Fibroblast of lung (primary cell): ENCODE data around the gene GRHPR. TPM values are rescaled to one million over a fixed set of nuclear protein-coding genes. Genes with fewer than 3 reads are reported as not detected.
A peak's percentile ranks its signal among the peaks of the same experiment; 100 is the strongest.

Experiments used
- DNase-seq, 2 donors: peaks; one replicate each; pipeline versions ENCODE4 v3.0.0 to v3.0.0-alpha.2; 2010; ENCODE audit warnings: low read depth in 2 of 2
- H2AFZ ChIP-seq: 2 replicates; pipeline ENCODE4 v1.5.1; 2012; ENCODE audit warnings: low read length, control low read depth, inconsistent platforms
- H3K27ac ChIP-seq: 2 replicates; pipeline ENCODE4 v1.5.1; 2011; ENCODE audit warnings: low read length, control low read depth; ENCODE audit not compliant: insufficient read depth
- H3K27me3 ChIP-seq: 2 replicates; pipeline ENCODE4 v1.5.1; 2011; ENCODE audit warnings: mild to moderate bottlenecking, low read length; ENCODE audit not compliant: control insufficient read depth, insufficient read depth
- H3K36me3 ChIP-seq: 2 replicates; pipeline ENCODE4 v1.5.1; 2011; ENCODE audit warnings: low read length; ENCODE audit not compliant: control insufficient read depth, insufficient read depth
- H3K4me1 ChIP-seq: 2 replicates; pipeline ENCODE4 v1.5.1; 2011; ENCODE audit warnings: low read length; ENCODE audit not compliant: control insufficient read depth, insufficient read depth; ENCODE audit errors: extremely low read depth
- H3K4me2 ChIP-seq: 2 replicates; pipeline ENCODE4 v1.5.1; 2011; ENCODE audit warnings: low read length, control low read depth; ENCODE audit not compliant: insufficient read depth; ENCODE audit errors: extremely low read depth
- H3K4me3 ChIP-seq, 4 experiments: fragments of 200-600 bp in 1 of 4; sonication (generic) in 1 of 4; replicated peaks in 1 of 4; 2 replicates each; pipeline ENCODE4 v1.5.1; 2011 to 2016; ENCODE audit warnings: low read length in 4 of 4, low read depth in 3 of 4, mild to moderate bottlenecking in 3 of 4, control low read depth in 2 of 4, inconsistent platforms in 1 of 4, mixed read lengths in 1 of 4; ENCODE audit not compliant: insufficient read depth in 1 of 4; ENCODE audit errors: control extremely low read depth in 1 of 4
- H3K79me2 ChIP-seq: 2 replicates; pipeline ENCODE4 v1.5.1; 2012; ENCODE audit warnings: mild to moderate bottlenecking, low read length, inconsistent platforms; ENCODE audit not compliant: control insufficient read depth, insufficient read depth
- H3K9ac ChIP-seq: 2 replicates; pipeline ENCODE4 v1.5.1; 2011; ENCODE audit warnings: mild to moderate bottlenecking, low read length, control low read depth; ENCODE audit not compliant: insufficient read depth
- H3K9me3 ChIP-seq: 2 replicates; pipeline ENCODE4 v1.5.1; 2012; ENCODE audit warnings: low read depth, low read length; ENCODE audit not compliant: control insufficient read depth, insufficient read depth
- H4K20me1 ChIP-seq: 2 replicates; pipeline ENCODE4 v1.5.1; 2011; ENCODE audit warnings: low read length; ENCODE audit not compliant: control insufficient read depth, insufficient read depth; ENCODE audit errors: extremely low read depth
- EZH2 ChIP-seq: IDR thresholded peaks from 2 replicates; pipeline ENCODE4 v1.5.1; 2012; ENCODE audit warnings: low read length, control low read depth, mild to moderate bottlenecking; ENCODE audit errors: missing control alignments
- polyA plus RNA-seq, 2 donors: library from polyadenylated mRNA; depleted of rRNA in 1 of 2; stranded (reverse) in 1 of 2; unstranded in 1 of 2; fragments of >200 nt; gene quantifications; 2 replicates each; pipeline ENCODE4 v1.2.1, GENCODE V29; 2011 to 2012; ENCODE audit warnings: missing spikeins in 1 of 2
- total RNA-seq: library from RNA; depleted of rRNA; stranded (reverse); fragments of >200 nt; gene quantifications from 2 replicates; pipeline ENCODE4 v1.2.1, GENCODE V29; 2014
- TF ChIP-seq, protein P1 (sequence below), 2 donors: IDR thresholded peaks in 1 of 2; conservative IDR thresholded peaks in 1 of 2; 1 replicate in 1 of 2; 2 replicates in 1 of 2; pipeline ENCODE4 v1.5.1; 2011 to 2012; ENCODE audit warnings: low read length in 2 of 2, control low read depth in 1 of 2, inconsistent platforms in 1 of 2, low read depth in 1 of 2, mild to moderate bottlenecking in 1 of 2

The GRHPR gene
- total and polyA plus RNA-seq, 2 donors (not counting 1 experiment from before 2014, with no cell fraction given), result 107 to 108 TPM

DNA sequence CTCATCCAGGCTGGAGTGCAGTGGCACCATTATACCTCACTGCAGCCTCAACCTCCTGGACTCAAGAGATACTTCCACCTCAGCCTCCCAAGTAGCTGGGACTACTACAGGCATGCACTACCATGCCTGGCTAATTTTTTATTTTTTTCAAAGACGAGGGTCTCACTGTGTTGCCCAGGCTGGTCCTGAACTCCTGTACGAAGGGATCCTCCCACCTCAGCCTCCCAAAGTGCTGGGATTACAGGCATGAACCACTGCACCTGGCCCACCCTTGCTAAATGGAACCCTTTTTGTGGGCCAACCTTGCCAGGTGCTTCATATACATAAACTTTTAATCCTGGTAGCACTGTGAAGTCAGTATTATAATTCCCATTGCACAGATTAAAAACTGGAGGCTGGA, 1.0 kb downstream of the GRHPR start:
- no peaks in the 10 kb centered on the region for H3K27me3 ChIP-seq
- H3K36me3 ChIP-seq, result peaks cover 11% of the 10 kb centered on the region
- peak overlapping the region; percentile 79 to 96 (median 88) for H3K4me3 ChIP-seq
- no peak for DNase-seq
- peaks cover 32% of the 10 kb centered on the region for H3K79me2 ChIP-seq
- no peak overlapping the region for H3K27ac ChIP-seq
- no peaks in the 10 kb centered on the region for H3K9me3 ChIP-seq
- peaks cover 10% of the 10 kb centered on the region for H3K4me1 ChIP-seq
- H3K9ac ChIP-seq, result no peak overlapping the region
- no peaks in the 10 kb centered on the region for H4K20me1 ChIP-seq
- no peak overlapping the region for H2AFZ ChIP-seq
- peak overlapping the region; percentile 81 for H3K4me2 ChIP-seq
- no peak for TF ChIP-seq EZH2
- TF ChIP-seq, protein P1, sequence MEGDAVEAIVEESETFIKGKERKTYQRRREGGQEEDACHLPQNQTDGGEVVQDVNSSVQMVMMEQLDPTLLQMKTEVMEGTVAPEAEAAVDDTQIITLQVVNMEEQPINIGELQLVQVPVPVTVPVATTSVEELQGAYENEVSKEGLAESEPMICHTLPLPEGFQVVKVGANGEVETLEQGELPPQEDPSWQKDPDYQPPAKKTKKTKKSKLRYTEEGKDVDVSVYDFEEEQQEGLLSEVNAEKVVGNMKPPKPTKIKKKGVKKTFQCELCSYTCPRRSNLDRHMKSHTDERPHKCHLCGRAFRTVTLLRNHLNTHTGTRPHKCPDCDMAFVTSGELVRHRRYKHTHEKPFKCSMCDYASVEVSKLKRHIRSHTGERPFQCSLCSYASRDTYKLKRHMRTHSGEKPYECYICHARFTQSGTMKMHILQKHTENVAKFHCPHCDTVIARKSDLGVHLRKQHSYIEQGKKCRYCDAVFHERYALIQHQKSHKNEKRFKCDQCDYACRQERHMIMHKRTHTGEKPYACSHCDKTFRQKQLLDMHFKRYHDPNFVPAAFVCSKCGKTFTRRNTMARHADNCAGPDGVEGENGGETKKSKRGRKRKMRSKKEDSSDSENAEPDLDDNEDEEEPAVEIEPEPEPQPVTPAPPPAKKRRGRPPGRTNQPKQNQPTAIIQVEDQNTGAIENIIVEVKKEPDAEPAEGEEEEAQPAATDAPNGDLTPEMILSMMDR (conservative IDR thresholded peaks at IDR 0.05 in 1 of 2, IDR thresholded peaks at IDR 0.05 in 1 of 2; ENCODE audit: low read depth in 1 of 2, low read length in 2 of 2), result no peak

DNA sequence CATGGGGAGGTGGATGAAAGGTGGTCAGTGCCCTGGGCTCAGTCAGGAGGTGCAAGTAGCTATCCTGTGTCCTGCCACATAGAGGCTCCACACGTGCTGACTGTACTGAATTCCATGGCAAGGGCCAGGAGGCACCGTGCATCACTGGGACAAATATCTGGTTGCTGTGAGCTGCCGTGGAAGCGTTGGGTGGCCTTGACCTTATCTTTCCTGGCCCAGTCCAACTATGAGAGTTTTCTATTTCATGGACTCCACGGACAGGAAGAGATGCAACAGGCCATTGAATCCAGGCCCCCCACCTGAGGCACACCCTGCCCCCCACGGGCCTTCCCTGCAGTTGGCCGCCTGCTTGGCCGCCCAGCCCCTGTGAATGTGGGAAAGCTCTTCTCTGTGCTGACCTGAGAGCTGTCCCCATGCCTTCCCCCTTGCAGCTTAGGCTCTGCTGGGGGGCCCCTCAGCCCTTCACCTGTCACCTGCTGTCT, 1.7 kb downstream of the GRHPR start:
- H3K4me3 ChIP-seq, result peak overlapping the region in 2 of 4 experiments; percentile 79 to 84
- H3K79me2 ChIP-seq, result peaks cover 32% of the 10 kb centered on the region
- H3K9me3 ChIP-seq, result no peaks in the 10 kb centered on the region
- no peaks in the 10 kb centered on the region for H3K27me3 ChIP-seq
- H3K36me3 ChIP-seq, result peaks cover 16% of the 10 kb centered on the region
- TF ChIP-seq, protein P1 (conservative IDR thresholded peaks at IDR 0.05 in 1 of 2, IDR thresholded peaks at IDR 0.05 in 1 of 2; ENCODE audit: low read depth in 1 of 2, low read length in 2 of 2), result no peak
- TF ChIP-seq EZH2, result no peak
- no peak overlapping the region for H3K27ac ChIP-seq
- H2AFZ ChIP-seq, result no peak overlapping the region
- H3K9ac ChIP-seq, result no peak overlapping the region
- peak overlapping the region; percentile 81 for H3K4me2 ChIP-seq
- no peaks in the 10 kb centered on the region for H4K20me1 ChIP-seq
- DNase-seq, result no peak
- H3K4me1 ChIP-seq, result peaks cover 10% of the 10 kb centered on the region

DNA sequence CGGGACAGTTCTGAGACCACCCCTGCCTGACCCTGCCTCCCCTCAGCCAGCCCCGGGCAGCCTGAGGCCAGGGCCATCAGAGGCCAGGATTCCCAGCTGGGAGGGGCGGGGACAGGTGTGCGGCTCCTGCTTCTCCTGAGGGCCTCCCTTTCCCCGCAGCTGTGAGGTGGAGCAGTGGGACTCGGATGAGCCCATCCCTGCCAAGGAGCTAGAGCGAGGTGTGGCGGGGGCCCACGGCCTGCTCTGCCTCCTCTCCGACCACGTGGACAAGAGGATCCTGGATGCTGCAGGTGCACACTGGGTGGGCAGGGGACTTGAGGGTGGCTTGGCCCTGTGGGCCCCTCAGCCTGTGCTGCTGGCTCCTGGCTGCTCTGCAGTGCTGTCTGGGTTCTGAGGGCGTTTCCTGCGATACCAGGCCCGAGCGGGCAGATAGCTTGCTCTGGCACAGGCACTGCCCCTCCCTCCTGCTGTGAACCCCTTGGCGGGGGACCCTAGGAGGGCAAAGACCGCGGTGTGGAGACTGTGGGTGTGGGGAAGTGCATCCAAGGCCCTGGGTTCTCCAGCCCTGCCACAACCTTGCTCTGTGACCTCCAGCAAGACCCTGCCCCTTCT, 2.3 kb downstream of the GRHPR start:
- Histone ChIP-seq H3K27ac (no peak overlapping the region), H4K20me1 (no peaks in the 10 kb centered on the region), H2AFZ (no peak overlapping the region), H3K4me2 (no peak overlapping the region), H3K79me2 (peaks cover 32% of the 10 kb centered on the region), H3K4me1 (peaks cover 10% of the 10 kb centered on the region), H3K9ac (no peak overlapping the region), H3K27me3 (no peaks in the 10 kb centered on the region), H3K36me3 (peaks cover 18% of the 10 kb centered on the region), H3K9me3 (no peaks in the 10 kb centered on the region), H3K4me3 (no peak overlapping the region)
- TF ChIP-seq, protein P1 (conservative IDR thresholded peaks at IDR 0.05 in 1 of 2, IDR thresholded peaks at IDR 0.05 in 1 of 2; ENCODE audit: low read depth in 1 of 2, low read length in 2 of 2), result no peak
- no peak for TF ChIP-seq EZH2
- no peak for DNase-seq
